Tibial nerve (tissue), 4 donors: ENCODE data around the gene ZBTB20. TPM values are rescaled to one million over a fixed set of nuclear protein-coding genes. Genes with fewer than 3 reads are reported as not detected.

ENCODE experiments used
- DNase-seq, 2 donors: peaks; one replicate each; pipeline ENCODE4 v3.0.0-alpha.2; 2019; ENCODE audit warnings: low spot score in 2 of 2
- H3K27ac ChIP-seq, 4 donors: fragments of 200-600 bp; sonication (generic) in 3 of 4; one replicate each; pipeline ENCODE4 v1.5.1; 2017 to 2019; ENCODE audit warnings: mild to moderate bottlenecking in 1 of 4
- H3K27me3 ChIP-seq, 2 donors: fragments of 200-600 bp; sonication (generic) in 1 of 2; one replicate each; pipeline versions ENCODE4 v1.5.1 to v1.6.0; 2017 to 2019
- H3K36me3 ChIP-seq, 3 donors: fragments of 200-600 bp; sonication (generic); one replicate each; pipeline ENCODE4 v1.5.1; 2018 to 2019
- H3K4me1 ChIP-seq, 4 donors: fragments of 200-600 bp; sonication (generic) in 3 of 4; one replicate each; pipeline ENCODE4 v1.5.1; 2017 to 2019
- H3K4me3 ChIP-seq, 4 donors: fragments of 200-600 bp; sonication (generic) in 3 of 4; one replicate each; pipeline ENCODE4 v1.5.1; 2017 to 2019; ENCODE audit warnings: mild to moderate bottlenecking in 1 of 4, moderate library complexity in 1 of 4
- H3K9me3 ChIP-seq, 4 donors: fragments of 200-600 bp; sonication (generic) in 3 of 4; one replicate each; pipeline ENCODE4 v1.5.1; 2017 to 2019
- CTCF ChIP-seq, 5 experiments: fragments of 200-600 bp in 3 of 5; fragments of 450-650 bp in 2 of 5; sonication (generic) in 3 of 5; IDR thresholded peaks; one replicate each; pipeline ENCODE4 v1.5.1; 2016 to 2019; ENCODE audit warnings: antibody characterized with exemption in 5 of 5, mild to moderate bottlenecking in 3 of 5, moderate library complexity in 2 of 5
- EP300 ChIP-seq, 2 donors: sonication (generic); formaldehyde crosslinking; IDR thresholded peaks; one replicate each; pipeline ENCODE4 v1.6.1; 2017; ENCODE audit warnings: antibody characterized with exemption in 2 of 2, mild to moderate bottlenecking in 1 of 2
- POLR2A ChIP-seq, 2 donors: fragments of 450-650 bp; IDR thresholded peaks; one replicate each; pipeline ENCODE4 v1.6.1; 2017; ENCODE audit warnings: antibody characterized with exemption in 2 of 2, mild to moderate bottlenecking in 2 of 2, moderate library complexity in 2 of 2
- WGBS, 2 donors: methylation state at CpG; one replicate each; pipeline ENCODE4 v1.1.5; 2018; 5-methylcytosine and 5-hydroxymethylcytosine counted together
- total RNA-seq, 4 donors: library from RNA; depleted of rRNA; stranded (reverse); fragments of >200 nt; gene quantifications; one replicate each; pipeline ENCODE4 v1.1.0, GENCODE V29; 2016

ZBTB20 gene
- total RNA-seq, 4 donors from 2014 or later = 63.3 to 127 (median 102) TPM

- H3K4me3 ChIP-seq = no peak overlapping the region
- 60 to 70% methylated on average over 3 of the region's 3 CpGs for WGBS, 2 donors
- H3K27ac ChIP-seq = peak overlapping the region in 2 of 4 donors; percentile 2 to 3
- no peak for DNase-seq
- no peak for TF ChIP-seq POLR2A (IDR thresholded peaks at IDR 0.05)
- no peak for TF ChIP-seq EP300 (IDR thresholded peaks at IDR 0.05)
- TF ChIP-seq CTCF (IDR thresholded peaks at IDR 0.05) = no peak
- no peaks in the 10 kb centered on the region for H3K9me3 ChIP-seq
- peaks cover 0 to 61% (median 13%) of the 10 kb centered on the region in 4 donors for H3K4me1 ChIP-seq
- H3K36me3 ChIP-seq = no peaks in the 10 kb centered on the region
- no peaks in the 10 kb centered on the region for H3K27me3 ChIP-seq
Measured at GRCh38 chr3:114420072-114420471, 727.0 kb downstream of the ZBTB20 start.

GRCh38 chr3:114418724-114419543 is 728.2 kb downstream of the ZBTB20 start:
- Histone ChIP-seq H3K36me3 (no peaks in the 10 kb centered on the region), H3K4me3 (peak overlapping the region in 2 of 4 donors; percentile 1 to 27), H3K27ac (peak overlapping the region; percentile 33 to 77 (median 57)), H3K9me3 (no peaks in the 10 kb centered on the region), H3K27me3 (no peaks in the 10 kb centered on the region), H3K4me1 (peaks cover 0 to 66% (median 13%) of the 10 kb centered on the region in 4 donors)
- TF ChIP-seq EP300 (IDR thresholded peaks at IDR 0.05) (peak in 1 of 2 donors; percentile 77), POLR2A (IDR thresholded peaks at IDR 0.05) (no peak), CTCF (IDR thresholded peaks at IDR 0.05) (peak; percentile 70 to 95 (median 83))
- DNase-seq = peak in 1 of 2 donors; percentile 39
- WGBS, 2 donors = 18 to 24% methylated on average over 8 of the region's 8 CpGs

DNA sequence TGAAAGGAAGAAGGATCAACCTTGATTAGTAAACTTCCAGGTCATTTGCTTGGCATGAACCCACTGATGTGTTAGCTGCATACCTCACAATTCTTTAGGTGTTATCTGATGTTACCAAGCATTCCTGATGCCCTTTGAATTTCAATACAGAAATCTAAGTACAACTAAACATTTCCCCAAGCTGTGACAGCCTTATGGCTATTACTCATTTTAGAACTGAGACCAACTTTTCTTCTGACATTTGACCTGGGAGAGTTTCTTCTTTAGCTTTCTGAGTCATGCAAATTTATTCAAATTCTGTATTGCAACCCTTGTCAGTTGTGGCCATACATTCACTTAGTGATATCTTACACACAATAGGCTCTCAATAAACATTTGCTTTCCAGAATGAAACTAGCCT is 729.0 kb downstream of the ZBTB20 start:
- Histone ChIP-seq H3K9me3 (no peaks in the 10 kb centered on the region), H3K36me3 (no peaks in the 10 kb centered on the region), H3K27me3 (no peaks in the 10 kb centered on the region), H3K4me3 (no peak overlapping the region), H3K4me1 (peaks cover 0 to 75% (median 13%) of the 10 kb centered on the region in 4 donors), H3K27ac (peak overlapping the region in 2 of 4 donors; percentile 33 to 68)
- TF ChIP-seq EP300 (IDR thresholded peaks at IDR 0.05) (no peak), POLR2A (IDR thresholded peaks at IDR 0.05) (no peak), CTCF (IDR thresholded peaks at IDR 0.05) (no peak)
- DNase-seq = no peak

GRCh38 chr3:114417675-114418074 is 729.4 kb downstream of the ZBTB20 start:
- no peak for TF ChIP-seq CTCF (IDR thresholded peaks at IDR 0.05)
- TF ChIP-seq POLR2A (IDR thresholded peaks at IDR 0.05) = no peak
- no peak for TF ChIP-seq EP300 (IDR thresholded peaks at IDR 0.05)
- Histone ChIP-seq H3K27me3 (no peaks in the 10 kb centered on the region), H3K9me3 (no peaks in the 10 kb centered on the region), H3K36me3 (no peaks in the 10 kb centered on the region), H3K4me3 (peak overlapping the region in 1 of 4 donors; percentile 16), H3K27ac (peak overlapping the region in 2 of 4 donors; percentile 52 to 68), H3K4me1 (peaks cover 0 to 79% (median 14%) of the 10 kb centered on the region in 4 donors)
- DNase-seq = no peak
- WGBS, 2 donors = 70 to 77% methylated on average over 3 of the region's 3 CpGs

DNA sequence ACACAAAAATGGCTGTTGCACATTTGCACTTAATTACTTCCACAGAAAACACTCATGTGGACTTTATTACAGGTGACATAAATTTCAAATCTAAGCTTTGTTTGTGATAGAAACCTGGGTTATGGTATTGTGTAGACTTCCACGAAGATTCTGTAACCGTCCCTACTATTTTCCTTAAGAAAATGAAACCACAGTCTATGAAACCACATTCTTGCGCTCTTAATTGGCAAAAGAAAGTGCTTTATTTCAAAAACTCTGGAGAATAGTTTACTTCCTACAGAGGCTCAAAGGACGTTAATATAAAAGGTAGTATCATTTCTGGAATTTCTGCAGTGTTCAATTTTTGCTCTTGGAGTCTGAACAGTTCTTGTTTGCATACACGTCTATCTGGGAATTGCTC is 729.8 kb downstream of the ZBTB20 start:
- H3K27me3 ChIP-seq = no peaks in the 10 kb centered on the region
- no peaks in the 10 kb centered on the region for H3K9me3 ChIP-seq
- H3K4me1 ChIP-seq = peaks cover 0 to 83% (median 16%) of the 10 kb centered on the region in 4 donors
- peak overlapping the region in 2 of 4 donors; percentile 52 to 68 for H3K27ac ChIP-seq
- no peak for DNase-seq
- TF ChIP-seq EP300 (IDR thresholded peaks at IDR 0.05) (no peak), CTCF (IDR thresholded peaks at IDR 0.05) (no peak), POLR2A (IDR thresholded peaks at IDR 0.05) (no peak)
- peak overlapping the region in 1 of 4 donors; percentile 16 for H3K4me3 ChIP-seq
- WGBS, 2 donors = 33 to 38% methylated on average over 5 of the region's 5 CpGs
- no peaks in the 10 kb centered on the region for H3K36me3 ChIP-seq
